ENCODE data around the gene VPS11. TPM values are rescaled to one million over a fixed set of nuclear protein-coding genes. Genes with fewer than 3 reads are reported as not detected.

The VPS11 gene
- total and polyA plus RNA-seq, 4 donors, result 21.8 to 60.5 (median 26.5) TPM

DNA sequence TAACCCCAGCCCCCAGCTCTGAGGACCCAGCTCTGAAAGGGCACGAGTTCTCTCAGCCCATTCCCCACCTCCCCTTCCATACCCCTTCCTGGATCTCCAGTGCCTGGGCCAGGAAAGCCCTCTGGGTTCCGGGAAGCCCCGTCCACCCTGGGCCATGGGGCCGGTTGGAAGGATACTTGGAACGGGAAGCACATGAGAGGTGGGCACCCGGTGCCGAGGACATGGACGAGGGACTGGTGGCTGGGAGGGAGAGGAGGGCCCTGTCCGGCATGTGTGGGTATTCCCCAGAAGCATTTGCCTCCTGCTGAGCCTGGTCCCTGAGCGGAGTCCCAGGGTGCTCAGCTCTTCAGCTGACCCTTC is 48.6 kb downstream of the VPS11 start:
- no peak overlapping the region for H3K4me3 ChIP-seq (ENCODE audit: low read length in 2 of 2)
- peaks cover 0 to 6% of the 10 kb centered on the region in 2 donors for H3K36me3 ChIP-seq (ENCODE audit: control insufficient read depth in 1 of 2, insufficient read depth in 2 of 2, low read length in 1 of 2)
- ATAC-seq (ENCODE audit: low FRiP score) (no peak), DNase-seq (no peak)
- no peaks in the 10 kb centered on the region for H3K27me3 ChIP-seq (ENCODE audit: control insufficient read depth in 1 of 2, insufficient read depth in 2 of 2, low read length in 1 of 2)
- WGBS, 2 donors, result 76 to 84% methylated on average over 10 of the region's 10 CpGs
- intact Hi-C loops (cut with DNase I), result no loop called here
- H3K4me1 ChIP-seq (ENCODE audit: control insufficient read depth in 1 of 2, insufficient read depth in 2 of 2, low read length in 2 of 2), result no peaks in the 10 kb centered on the region
- no peak overlapping the region for H3K27ac ChIP-seq (ENCODE audit: low read depth in 1 of 2, low read length in 2 of 2)
- H3K9me3 ChIP-seq (ENCODE audit: control insufficient read depth, low read length), result no peaks in the 10 kb centered on the region

DNA sequence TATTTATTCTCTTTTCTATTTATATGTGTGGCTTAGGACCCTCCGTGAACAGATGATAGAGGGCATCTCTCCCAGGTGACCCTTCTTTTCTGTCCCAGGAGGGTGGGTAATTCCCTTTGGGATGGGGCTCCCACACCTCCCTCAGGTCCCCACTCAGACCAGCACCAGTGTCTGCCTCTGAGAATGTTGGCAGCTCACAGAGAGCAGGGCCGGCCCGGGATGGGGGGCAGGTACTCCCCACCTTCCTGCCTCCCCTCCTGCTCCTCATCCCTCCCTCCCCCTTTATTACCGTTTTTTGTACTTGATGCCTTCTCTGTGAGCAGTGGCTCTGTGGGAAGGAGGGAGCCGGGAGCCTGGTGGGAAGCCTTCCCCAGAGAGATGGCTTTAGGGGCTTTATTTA is 49.0 kb downstream of the VPS11 start:
- no peak for DNase-seq
- 55 to 70% methylated on average over 5 of the region's 5 CpGs for WGBS, 2 donors
- no peaks in the 10 kb centered on the region for H3K9me3 ChIP-seq (ENCODE audit: control insufficient read depth, low read length)
- H3K27ac ChIP-seq (ENCODE audit: low read depth in 1 of 2, low read length in 2 of 2), result no peak overlapping the region
- H3K27me3 ChIP-seq (ENCODE audit: control insufficient read depth in 1 of 2, insufficient read depth in 2 of 2, low read length in 1 of 2), result no peaks in the 10 kb centered on the region
- H3K4me3 ChIP-seq (ENCODE audit: low read length in 2 of 2), result no peak overlapping the region
- H3K4me1 ChIP-seq (ENCODE audit: control insufficient read depth in 1 of 2, insufficient read depth in 2 of 2, low read length in 2 of 2), result no peaks in the 10 kb centered on the region
- intact Hi-C loops (cut with DNase I), result no loop called here
- ATAC-seq (ENCODE audit: low FRiP score), result no peak
- peaks cover 0 to 4% of the 10 kb centered on the region in 2 donors for H3K36me3 ChIP-seq (ENCODE audit: control insufficient read depth in 1 of 2, insufficient read depth in 2 of 2, low read length in 1 of 2)

DNA sequence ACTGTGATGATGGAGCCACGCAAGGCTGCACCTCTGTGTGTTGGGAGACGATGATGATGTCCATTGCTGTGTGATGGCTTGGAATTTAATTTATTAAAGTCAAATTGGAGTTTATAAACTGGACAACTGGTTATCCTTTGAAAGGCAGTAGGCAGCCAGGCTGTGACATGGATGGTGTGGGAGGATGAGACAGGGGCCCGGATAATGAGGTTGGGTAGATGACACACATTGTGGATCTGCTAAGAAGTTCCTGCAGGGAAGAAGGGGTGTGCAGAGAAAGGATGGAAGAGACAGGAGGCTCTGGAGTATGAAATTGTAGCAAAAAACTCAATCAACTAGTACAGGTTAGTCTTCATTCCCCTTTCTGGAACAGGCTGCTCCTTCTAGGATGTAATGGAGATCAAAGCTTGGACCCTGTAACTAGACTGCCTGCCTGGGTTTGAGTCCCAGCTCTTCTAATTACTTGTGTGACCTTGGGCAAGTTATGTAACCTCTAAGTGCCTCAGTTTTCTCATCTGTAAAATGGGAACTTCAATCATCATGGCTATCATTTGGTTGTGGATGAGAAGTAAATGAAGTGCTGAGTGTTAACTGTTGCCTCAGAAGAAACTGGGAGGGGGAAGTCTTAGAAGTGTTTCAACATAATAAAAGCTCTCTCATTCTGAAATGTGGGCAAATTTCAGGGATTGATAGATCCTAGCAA is 49.5 kb downstream of the VPS11 start:
- Histone ChIP-seq H3K36me3 (ENCODE audit: control insufficient read depth in 1 of 2, insufficient read depth in 2 of 2, low read length in 1 of 2) (peaks cover 0 to 4% of the 10 kb centered on the region in 2 donors), H3K4me1 (ENCODE audit: control insufficient read depth in 1 of 2, insufficient read depth in 2 of 2, low read length in 2 of 2) (no peaks in the 10 kb centered on the region), H3K27ac (ENCODE audit: low read depth in 1 of 2, low read length in 2 of 2) (no peak overlapping the region), H3K9me3 (ENCODE audit: control insufficient read depth, low read length) (no peaks in the 10 kb centered on the region), H3K27me3 (ENCODE audit: control insufficient read depth in 1 of 2, insufficient read depth in 2 of 2, low read length in 1 of 2) (no peaks in the 10 kb centered on the region), H3K4me3 (ENCODE audit: low read length in 2 of 2) (no peak overlapping the region)
- intact Hi-C loops (cut with DNase I), result no loop called here
- WGBS, 2 donors, result 88 to 95% methylated on average over 3 of the region's 3 CpGs
- DNase-seq (no peak), ATAC-seq (ENCODE audit: low FRiP score) (no peak)

DNA sequence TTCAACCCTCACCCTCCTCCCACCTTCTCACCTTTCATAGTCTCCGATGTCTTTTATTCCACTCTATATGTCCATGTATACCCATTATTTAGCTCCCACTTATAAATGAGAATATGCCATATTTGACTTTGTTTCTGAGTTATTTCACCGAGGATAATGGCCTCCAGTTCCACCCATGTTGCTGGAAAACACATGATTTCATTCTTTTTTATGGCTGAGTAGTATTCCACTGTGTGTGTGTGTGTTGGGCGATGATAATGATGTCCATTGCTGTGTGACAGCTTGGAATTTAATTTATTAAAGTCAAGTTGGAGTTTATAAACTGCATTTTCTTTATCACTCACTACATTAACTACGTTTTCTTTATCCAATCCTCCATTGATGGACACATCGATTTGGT is 50.6 kb downstream of the VPS11 start:
- Histone ChIP-seq H3K27ac (ENCODE audit: low read depth in 1 of 2, low read length in 2 of 2) (no peak overlapping the region), H3K27me3 (ENCODE audit: control insufficient read depth in 1 of 2, insufficient read depth in 2 of 2, low read length in 1 of 2) (no peaks in the 10 kb centered on the region), H3K9me3 (ENCODE audit: control insufficient read depth, low read length) (no peaks in the 10 kb centered on the region), H3K4me3 (ENCODE audit: low read length in 2 of 2) (no peak overlapping the region), H3K36me3 (ENCODE audit: control insufficient read depth in 1 of 2, insufficient read depth in 2 of 2, low read length in 1 of 2) (peaks cover 0 to 3% of the 10 kb centered on the region in 2 donors), H3K4me1 (ENCODE audit: control insufficient read depth in 1 of 2, insufficient read depth in 2 of 2, low read length in 2 of 2) (no peaks in the 10 kb centered on the region)
- DNase-seq (no peak), ATAC-seq (ENCODE audit: low FRiP score) (no peak)
- WGBS, 2 donors, result 91 to 97% methylated on average over 5 of the region's 5 CpGs
- intact Hi-C loops (cut with DNase I), result no loop called here

DNA sequence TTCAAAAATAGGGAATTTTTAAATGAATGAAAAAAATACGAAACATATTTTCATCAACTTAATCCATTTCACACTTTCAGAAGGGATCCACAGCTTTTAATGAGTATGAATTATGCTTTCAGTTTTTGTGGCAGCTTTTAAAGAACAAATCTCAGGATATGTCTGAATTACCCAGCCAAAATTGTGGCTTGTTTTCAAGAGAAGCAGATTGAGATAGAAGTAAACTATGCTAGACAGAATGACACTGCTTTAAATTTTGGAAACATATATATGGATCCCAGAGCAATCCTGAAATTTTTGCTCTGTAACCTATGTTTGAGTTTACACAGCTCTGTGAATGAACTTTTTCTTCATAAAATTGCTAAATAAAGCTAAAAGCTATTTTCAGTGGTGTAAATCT is 51.3 kb downstream of the VPS11 start:
- Histone ChIP-seq H3K9me3 (ENCODE audit: control insufficient read depth, low read length) (no peaks in the 10 kb centered on the region), H3K4me1 (ENCODE audit: control insufficient read depth in 1 of 2, insufficient read depth in 2 of 2, low read length in 2 of 2) (no peaks in the 10 kb centered on the region), H3K4me3 (ENCODE audit: low read length in 2 of 2) (no peak overlapping the region), H3K27me3 (ENCODE audit: control insufficient read depth in 1 of 2, insufficient read depth in 2 of 2, low read length in 1 of 2) (no peaks in the 10 kb centered on the region), H3K36me3 (ENCODE audit: control insufficient read depth in 1 of 2, insufficient read depth in 2 of 2, low read length in 1 of 2) (peaks cover 0 to under 1% of the 10 kb centered on the region in 2 donors), H3K27ac (ENCODE audit: low read depth in 1 of 2, low read length in 2 of 2) (no peak overlapping the region)
- WGBS, 2 donors, result 87 to 92% methylated on average over 1 of the region's 1 CpG
- intact Hi-C loops (cut with DNase I), result no loop called here
- DNase-seq (no peak), ATAC-seq (ENCODE audit: low FRiP score) (no peak)

DNA sequence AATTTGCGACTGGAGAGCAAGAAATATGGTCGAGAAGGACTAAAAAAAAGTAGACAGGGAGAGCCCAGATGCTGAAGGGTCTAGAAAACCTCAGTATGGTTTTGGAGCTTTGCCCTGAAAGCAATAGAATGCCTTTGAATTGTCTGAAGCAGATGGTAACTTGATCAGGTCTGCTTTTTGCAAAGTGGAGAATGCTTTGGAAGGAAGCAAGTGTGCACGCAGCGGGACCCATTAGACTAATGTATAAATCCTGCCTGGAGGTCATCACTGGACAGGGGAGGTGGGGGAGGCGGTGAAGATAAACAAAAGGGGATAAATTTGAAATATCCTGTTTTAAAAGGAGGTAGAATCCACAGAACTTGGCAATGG is 53.0 kb downstream of the VPS11 start:
- Histone ChIP-seq H3K4me3 (ENCODE audit: low read length in 2 of 2) (no peak overlapping the region), H3K27ac (ENCODE audit: low read depth in 1 of 2, low read length in 2 of 2) (no peak overlapping the region), H3K36me3 (ENCODE audit: control insufficient read depth in 1 of 2, insufficient read depth in 2 of 2, low read length in 1 of 2) (peaks cover 0 to 2% of the 10 kb centered on the region in 2 donors), H3K27me3 (ENCODE audit: control insufficient read depth in 1 of 2, insufficient read depth in 2 of 2, low read length in 1 of 2) (no peaks in the 10 kb centered on the region), H3K9me3 (ENCODE audit: control insufficient read depth, low read length) (no peaks in the 10 kb centered on the region), H3K4me1 (ENCODE audit: control insufficient read depth in 1 of 2, insufficient read depth in 2 of 2, low read length in 2 of 2) (no peaks in the 10 kb centered on the region)
- ATAC-seq (ENCODE audit: low FRiP score) (no peak), DNase-seq (no peak)
- intact Hi-C loops (cut with DNase I), result no loop called here
- WGBS, 2 donors, result 12 to 13% methylated on average over 5 of the region's 5 CpGs

DNA sequence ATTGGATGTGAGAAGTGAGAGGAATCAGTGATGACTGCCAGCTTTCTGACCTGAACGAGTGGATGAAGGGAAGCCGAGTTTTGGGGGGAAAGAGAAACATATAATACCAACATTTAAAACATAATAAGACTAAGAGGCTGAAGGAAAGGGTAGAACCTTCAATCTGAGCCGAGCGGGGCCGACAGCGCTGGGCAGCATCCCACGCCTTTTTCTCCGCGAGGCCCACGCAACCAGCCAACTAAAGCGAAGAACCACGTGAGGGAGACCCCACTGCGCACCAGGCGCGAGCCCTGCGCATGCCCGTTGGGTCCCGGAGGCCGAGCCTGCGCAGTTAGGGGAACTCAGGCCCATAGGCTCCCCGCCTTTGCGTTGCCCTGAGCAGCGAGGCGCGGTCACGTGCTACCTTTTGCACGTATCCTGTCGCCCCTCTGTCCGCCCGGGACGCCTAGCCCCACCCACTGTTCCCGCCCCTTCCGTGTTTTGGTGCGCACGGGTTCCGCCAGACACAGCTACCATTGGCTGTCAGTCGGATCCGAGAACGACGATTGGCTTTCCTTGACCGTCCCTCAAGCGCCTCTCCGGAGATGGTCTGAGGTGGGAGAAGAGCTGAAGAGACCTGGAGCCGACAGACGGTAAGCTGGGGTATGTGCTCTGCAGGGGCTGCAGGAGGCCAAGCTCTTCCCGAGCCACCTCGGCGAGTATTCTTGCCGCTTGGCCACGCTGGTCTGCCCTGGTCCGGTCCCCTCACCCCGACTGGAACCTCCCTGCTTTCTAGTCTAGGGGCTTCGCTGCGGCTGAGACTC is 53.6 kb downstream of the VPS11 start, which contains the start of gene HINFP:
Gene HINFP (plus strand): TSS at position 573 of the 803 bp plus-strand sequence. CDS start 5,365 bp downstream, outside the sequence.
- H3K27me3 ChIP-seq (ENCODE audit: control insufficient read depth in 1 of 2, insufficient read depth in 2 of 2, low read length in 1 of 2), result no peaks in the 10 kb centered on the region
- WGBS, 2 donors, result 0% methylated on average over 54 of the region's 54 CpGs
- peak; percentile 100 for DNase-seq
- intact Hi-C loops (cut with DNase I), result no loop called here
- H3K9me3 ChIP-seq (ENCODE audit: control insufficient read depth, low read length), result no peaks in the 10 kb centered on the region
- peak within 1 kb of the TSS; percentile 62 to 90 for H3K4me3 ChIP-seq (ENCODE audit: low read length in 2 of 2)
- peaks cover 0 to 2% of the 10 kb centered on the region in 2 donors for H3K36me3 ChIP-seq (ENCODE audit: control insufficient read depth in 1 of 2, insufficient read depth in 2 of 2, low read length in 1 of 2)
- peak; percentile 100 for ATAC-seq (ENCODE audit: low FRiP score)
- peak within 1 kb of the TSS in 1 of 2 donors; percentile 47 for H3K27ac ChIP-seq (ENCODE audit: low read depth in 1 of 2, low read length in 2 of 2)
- H3K4me1 ChIP-seq (ENCODE audit: control insufficient read depth in 1 of 2, insufficient read depth in 2 of 2, low read length in 2 of 2), result no peaks in the 10 kb centered on the region

DNA sequence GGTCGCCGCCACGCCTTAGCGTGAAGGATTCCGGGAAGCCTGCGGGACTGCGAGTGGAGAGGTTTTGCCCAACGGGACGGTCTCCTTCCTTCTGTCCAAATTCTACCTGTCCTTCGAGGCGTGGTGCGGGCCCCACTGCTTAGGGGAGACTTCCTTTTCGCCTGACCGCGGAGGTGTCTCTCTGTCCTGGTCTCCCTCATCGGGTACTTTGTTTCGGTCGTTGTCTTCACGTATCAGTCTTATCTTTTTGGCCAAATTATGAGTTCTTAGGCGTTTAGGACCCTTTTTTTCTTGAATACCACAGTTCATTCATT is 54.1 kb downstream of the VPS11 start:
- no peak for DNase-seq
- no peak for ATAC-seq (ENCODE audit: low FRiP score)
- H3K4me1 ChIP-seq (ENCODE audit: control insufficient read depth in 1 of 2, insufficient read depth in 2 of 2, low read length in 2 of 2), result no peaks in the 10 kb centered on the region
- H3K9me3 ChIP-seq (ENCODE audit: control insufficient read depth, low read length), result no peaks in the 10 kb centered on the region
- H3K36me3 ChIP-seq (ENCODE audit: control insufficient read depth in 1 of 2, insufficient read depth in 2 of 2, low read length in 1 of 2), result peaks cover 2% of the 10 kb centered on the region in 2 donors
- peak overlapping the region in 1 of 2 donors; percentile 47 for H3K27ac ChIP-seq (ENCODE audit: low read depth in 1 of 2, low read length in 2 of 2)
- peak overlapping the region; percentile 62 to 90 for H3K4me3 ChIP-seq (ENCODE audit: low read length in 2 of 2)
- intact Hi-C loops (cut with DNase I), result no loop called here
- H3K27me3 ChIP-seq (ENCODE audit: control insufficient read depth in 1 of 2, insufficient read depth in 2 of 2, low read length in 1 of 2), result no peaks in the 10 kb centered on the region
- 0 to 1% methylated on average over 20 of the region's 20 CpGs for WGBS, 2 donors

DNA sequence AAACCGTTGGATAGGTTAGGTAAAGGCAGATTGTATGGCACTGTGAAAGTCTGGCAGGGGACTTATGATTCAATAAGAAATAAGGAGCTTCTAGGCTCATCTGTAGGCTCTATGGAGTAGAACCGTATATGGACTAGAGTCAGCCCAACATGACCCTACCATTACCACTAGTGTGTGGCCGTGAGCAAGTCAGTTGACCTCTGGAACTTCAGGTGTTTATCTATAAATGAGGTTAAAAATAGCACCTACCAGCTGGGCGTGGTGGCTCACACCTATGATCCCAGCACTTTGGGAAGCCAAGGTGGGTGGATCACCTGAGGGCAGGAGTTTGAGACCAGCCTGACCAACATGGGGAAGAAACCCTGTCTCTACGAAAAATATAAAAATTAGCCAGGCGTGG is 58.2 kb downstream of the VPS11 start:
- Histone ChIP-seq H3K9me3 (ENCODE audit: control insufficient read depth, low read length) (no peaks in the 10 kb centered on the region), H3K27me3 (ENCODE audit: control insufficient read depth in 1 of 2, insufficient read depth in 2 of 2, low read length in 1 of 2) (no peaks in the 10 kb centered on the region), H3K27ac (ENCODE audit: low read depth in 1 of 2, low read length in 2 of 2) (no peak overlapping the region), H3K36me3 (ENCODE audit: control insufficient read depth in 1 of 2, insufficient read depth in 2 of 2, low read length in 1 of 2) (peaks cover 4 to 6% of the 10 kb centered on the region in 2 donors), H3K4me3 (ENCODE audit: low read length in 2 of 2) (no peak overlapping the region), H3K4me1 (ENCODE audit: control insufficient read depth in 1 of 2, insufficient read depth in 2 of 2, low read length in 2 of 2) (no peaks in the 10 kb centered on the region)
- ATAC-seq (ENCODE audit: low FRiP score) (no peak), DNase-seq (no peak)
- 92 to 93% methylated on average over 6 of the region's 6 CpGs for WGBS, 2 donors
- intact Hi-C loops (cut with DNase I), result no loop called here

Data from aorta (tissue), 5 donors.